ENCODE measurements around the gene WDR33. TPM values are rescaled to one million over a fixed set of nuclear protein-coding genes. Genes with fewer than 3 reads are reported as not detected.

Gene WDR33
- total and polyA plus RNA-seq, 9 of the 15 experiments (the other 6 are each of a cell fraction or from before 2014, with no cell fraction given) = 24.2 to 57.4 (median 38.4) TPM

DNA sequence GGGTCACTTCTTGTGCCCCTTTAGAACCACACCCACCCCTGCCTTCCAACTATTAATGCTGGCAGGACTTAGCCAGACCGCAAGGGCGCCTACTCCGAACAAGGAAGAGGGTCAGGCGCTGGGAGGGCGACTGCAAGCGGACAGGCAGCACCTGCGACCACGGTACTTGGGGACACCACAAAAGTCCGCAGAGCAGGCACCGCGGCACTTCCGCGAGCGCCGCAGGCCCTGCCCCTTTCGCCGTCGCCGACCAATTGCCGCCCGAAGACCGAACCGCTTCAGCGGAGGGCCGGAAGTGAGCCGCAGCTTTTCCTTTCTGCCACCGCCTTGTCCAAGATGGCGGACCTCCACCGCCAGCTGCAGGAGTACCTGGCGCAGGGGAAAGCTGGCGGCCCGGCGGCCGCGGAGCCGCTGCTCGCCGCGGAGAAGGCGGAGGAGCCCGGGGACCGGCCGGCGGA is 109.7 kb downstream of the WDR33 start, which contains the start of gene SFT2D3 (continued):
- TF ChIP-seq, protein P1, sequence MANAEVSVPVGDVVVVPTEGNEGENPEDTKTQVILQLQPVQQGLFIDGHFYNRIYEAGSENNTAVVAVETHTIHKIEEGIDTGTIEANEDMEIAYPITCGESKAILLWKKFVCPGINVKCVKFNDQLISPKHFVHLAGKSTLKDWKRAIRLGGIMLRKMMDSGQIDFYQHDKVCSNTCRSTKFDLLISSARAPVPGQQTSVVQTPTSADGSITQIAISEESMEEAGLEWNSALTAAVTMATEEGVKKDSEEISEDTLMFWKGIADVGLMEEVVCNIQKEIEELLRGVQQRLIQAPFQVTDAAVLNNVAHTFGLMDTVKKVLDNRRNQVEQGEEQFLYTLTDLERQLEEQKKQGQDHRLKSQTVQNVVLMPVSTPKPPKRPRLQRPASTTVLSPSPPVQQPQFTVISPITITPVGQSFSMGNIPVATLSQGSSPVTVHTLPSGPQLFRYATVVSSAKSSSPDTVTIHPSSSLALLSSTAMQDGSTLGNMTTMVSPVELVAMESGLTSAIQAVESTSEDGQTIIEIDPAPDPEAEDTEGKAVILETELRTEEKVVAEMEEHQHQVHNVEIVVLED (CRISPR knock-in tag; IDR thresholded peaks at IDR 0.05) = no peak
- TF ChIP-seq SNRNP70 (optimal IDR thresholded peaks at IDR 0.05; ENCODE audit: low read depth, low read length) (no peak), ETV5 (CRISPR knock-in tag; IDR thresholded peaks at IDR 0.05; ENCODE audit: low read depth) (peak; percentile 81; the same call in 1 of the 2 replicates), CEBPG (CRISPR knock-in tag; IDR thresholded peaks at IDR 0.05) (0 out of 2 replicates have a peak, but pooled peaks have one; percentile 10), CEBPG (tag; conservative IDR thresholded peaks at IDR 0.05 in 1 of 2, IDR thresholded peaks at IDR 0.05 in 1 of 2) (no peak), ATF7 (IDR thresholded peaks at IDR 0.05) (peak; percentile 61), ZFX (CRISPR knock-in tag; IDR thresholded peaks at IDR 0.05) (peak; percentile 90), NELFE (IDR thresholded peaks at IDR 0.05; ENCODE audit: insufficient read depth, insufficient read length) (no peak), KLF16 (IDR thresholded peaks at IDR 0.05) (no peak), BHLHE40 (IDR thresholded peaks at IDR 0.05; ENCODE audit: low read length) (peak; percentile 40), CAMTA2 (CRISPR knock-in tag; conservative IDR thresholded peaks at IDR 0.05) (peak; percentile 74; the same call in 1 of the 2 replicates), RBM22 (IDR thresholded peaks at IDR 0.05; ENCODE audit: low read depth, low read length, poor library complexity, severe bottlenecking) (peak; percentile 79), POLR2AphosphoS5 (IDR thresholded peaks at IDR 0.05; ENCODE audit: control insufficient read depth, insufficient read depth, low read depth, low read length) (peak; percentile 81), NFRKB (IDR thresholded peaks at IDR 0.05; ENCODE audit: low read depth) (peak; percentile 85), SRSF1 (IDR thresholded peaks at IDR 0.05; ENCODE audit: low read depth, low read length) (no peak), TAF9B (IDR thresholded peaks at IDR 0.05; ENCODE audit: partially characterized antibody) (peak; percentile 70)
- TF ChIP-seq, protein P2, sequence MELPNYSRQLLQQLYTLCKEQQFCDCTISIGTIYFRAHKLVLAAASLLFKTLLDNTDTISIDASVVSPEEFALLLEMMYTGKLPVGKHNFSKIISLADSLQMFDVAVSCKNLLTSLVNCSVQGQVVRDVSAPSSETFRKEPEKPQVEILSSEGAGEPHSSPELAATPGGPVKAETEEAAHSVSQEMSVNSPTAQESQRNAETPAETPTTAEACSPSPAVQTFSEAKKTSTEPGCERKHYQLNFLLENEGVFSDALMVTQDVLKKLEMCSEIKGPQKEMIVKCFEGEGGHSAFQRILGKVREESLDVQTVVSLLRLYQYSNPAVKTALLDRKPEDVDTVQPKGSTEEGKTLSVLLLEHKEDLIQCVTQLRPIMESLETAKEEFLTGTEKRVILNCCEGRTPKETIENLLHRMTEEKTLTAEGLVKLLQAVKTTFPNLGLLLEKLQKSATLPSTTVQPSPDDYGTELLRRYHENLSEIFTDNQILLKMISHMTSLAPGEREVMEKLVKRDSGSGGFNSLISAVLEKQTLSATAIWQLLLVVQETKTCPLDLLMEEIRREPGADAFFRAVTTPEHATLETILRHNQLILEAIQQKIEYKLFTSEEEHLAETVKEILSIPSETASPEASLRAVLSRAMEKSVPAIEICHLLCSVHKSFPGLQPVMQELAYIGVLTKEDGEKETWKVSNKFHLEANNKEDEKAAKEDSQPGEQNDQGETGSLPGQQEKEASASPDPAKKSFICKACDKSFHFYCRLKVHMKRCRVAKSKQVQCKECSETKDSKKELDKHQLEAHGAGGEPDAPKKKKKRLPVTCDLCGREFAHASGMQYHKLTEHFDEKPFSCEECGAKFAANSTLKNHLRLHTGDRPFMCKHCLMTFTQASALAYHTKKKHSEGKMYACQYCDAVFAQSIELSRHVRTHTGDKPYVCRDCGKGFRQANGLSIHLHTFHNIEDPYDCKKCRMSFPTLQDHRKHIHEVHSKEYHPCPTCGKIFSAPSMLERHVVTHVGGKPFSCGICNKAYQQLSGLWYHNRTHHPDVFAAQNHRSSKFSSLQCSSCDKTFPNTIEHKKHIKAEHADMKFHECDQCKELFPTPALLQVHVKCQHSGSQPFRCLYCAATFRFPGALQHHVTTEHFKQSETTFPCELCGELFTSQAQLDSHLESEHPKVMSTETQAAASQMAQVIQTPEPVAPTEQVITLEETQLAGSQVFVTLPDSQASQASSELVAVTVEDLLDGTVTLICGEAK (IDR thresholded peaks at IDR 0.05) = peak; percentile 85
- TF ChIP-seq, protein P2 (CRISPR knock-in tag; IDR thresholded peaks at IDR 0.05) = no peak
